DOHH2 (cell line): ENCODE data around the gene GYPC.

ENCODE experiments used
- H3F3A ChIP-seq: fragments of 200-600 bp; sonication (generic), shearing (Covaris generic); 2 replicates; pipeline ENCODE4 v1.6.0; 2016; ENCODE audit warnings: antibody characterized with exemption, mild to moderate bottlenecking; ENCODE audit not compliant: control insufficient read depth, insufficient read depth
- H3K27ac ChIP-seq: fragments of 200-600 bp; sonication (generic); 2 replicates; pipeline ENCODE4 v1.5.1; 2014; ENCODE audit warnings: low read depth, mild to moderate bottlenecking, low read length, moderate library complexity
- H3K27me3 ChIP-seq: fragments of 200-600 bp; sonication (generic); 2 replicates; pipeline ENCODE4 v1.6.1; 2014; ENCODE audit warnings: mild to moderate bottlenecking, low read length, mixed read lengths; ENCODE audit not compliant: control insufficient read depth
- H3K36me3 ChIP-seq: fragments of 200-600 bp; sonication (generic); 2 replicates; pipeline ENCODE4 v1.6.1; 2014; ENCODE audit warnings: mild to moderate bottlenecking, low read length, moderate library complexity, mixed read lengths; ENCODE audit not compliant: control insufficient read depth
- H3K4me1 ChIP-seq: fragments of 200-600 bp; sonication (generic); 2 replicates; pipeline ENCODE4 v1.6.1; 2014; ENCODE audit warnings: mild to moderate bottlenecking, low read length, mixed read lengths; ENCODE audit not compliant: control insufficient read depth
- H3K4me2 ChIP-seq: fragments of 200-600 bp; sonication (generic); 2 replicates; pipeline ENCODE4 v1.6.0; 2014; ENCODE audit warnings: mild to moderate bottlenecking, low read length, moderate library complexity
- H3K4me3 ChIP-seq: fragments of 200-600 bp; sonication (generic); 2 replicates; pipeline ENCODE4 v1.5.1; 2014; ENCODE audit warnings: mild to moderate bottlenecking, low read length, mixed read lengths
- H3K79me2 ChIP-seq: fragments of 200-600 bp; sonication (generic); 2 replicates; pipeline ENCODE4 v1.6.1; 2014; ENCODE audit warnings: mild to moderate bottlenecking, low read length, mixed read lengths; ENCODE audit not compliant: control insufficient read depth
- H3K9me2 ChIP-seq: fragments of 200-600 bp; sonication (generic); replicated peaks from 2 replicates; pipeline ENCODE4 v1.6.1; 2014; ENCODE audit warnings: mild to moderate bottlenecking, low read length, mixed read lengths; ENCODE audit not compliant: control insufficient read depth
- H3K9me3 ChIP-seq: fragments of 200-600 bp; sonication (generic); 2 replicates; pipeline ENCODE4 v1.6.1; 2014; ENCODE audit warnings: antibody characterized with exemption, low read length, mixed read lengths; ENCODE audit not compliant: control insufficient read depth, insufficient read depth
- H4K20me1 ChIP-seq: fragments of 200-600 bp; sonication (generic); 2 replicates; pipeline ENCODE4 v1.6.0; 2014; ENCODE audit warnings: low read depth, mild to moderate bottlenecking, antibody characterized with exemption, low read length, moderate library complexity; ENCODE audit not compliant: control insufficient read depth, insufficient read depth
- EZH2phosphoT487 ChIP-seq: fragments of 200-600 bp; sonication (generic); IDR thresholded peaks from 2 replicates; pipeline ENCODE4 v1.6.1; 2017; ENCODE audit warnings: borderline replicate concordance, mild to moderate bottlenecking, antibody characterized with exemption, low read length, moderate library complexity, mixed read lengths
- TF ChIP-seq, protein P1 (sequence below): fragments of 200-600 bp; sonication (generic); IDR thresholded peaks from one replicate; pipeline ENCODE4 v1.5.1; 2014; ENCODE audit warnings: antibody characterized with exemption, mild to moderate bottlenecking, low read depth, low read length; ENCODE audit not compliant: poor library complexity, severe bottlenecking

GYPC gene

DNA sequence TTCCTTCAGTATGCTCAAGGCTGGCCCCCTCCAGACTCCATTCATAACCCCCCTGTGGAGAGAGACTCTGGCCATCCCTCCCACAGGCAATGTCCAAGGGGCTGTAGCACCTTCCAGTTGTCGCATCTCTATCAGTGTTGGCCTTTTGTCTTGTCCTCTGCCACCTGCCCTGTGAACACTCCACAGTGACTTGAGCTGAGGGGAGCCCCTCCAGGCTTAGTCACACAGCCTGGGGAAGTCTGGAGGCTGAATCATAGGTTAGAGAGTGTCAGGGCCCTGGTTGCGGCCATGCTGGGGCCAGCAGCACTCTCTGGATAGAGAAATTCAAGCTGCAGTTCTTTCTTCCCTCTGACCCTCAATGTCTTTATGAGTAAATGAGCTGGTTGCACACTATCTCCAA is 64.7 kb downstream of the GYPC start:
- Histone ChIP-seq H3K9me2 (no peaks in the 10 kb centered on the region), H3K79me2 (no peaks in the 10 kb centered on the region), H3K9me3 (no peaks in the 10 kb centered on the region), H4K20me1 (no peaks in the 10 kb centered on the region), H3K4me2 (no peak overlapping the region), H3K36me3 (no peaks in the 10 kb centered on the region), H3F3A (no peaks in the 10 kb centered on the region), H3K27me3 (no peaks in the 10 kb centered on the region), H3K4me3 (no peak overlapping the region), H3K4me1 (no peaks in the 10 kb centered on the region), H3K27ac (no peak overlapping the region)
- no peak for TF ChIP-seq EZH2phosphoT487
- TF ChIP-seq, protein P1, sequence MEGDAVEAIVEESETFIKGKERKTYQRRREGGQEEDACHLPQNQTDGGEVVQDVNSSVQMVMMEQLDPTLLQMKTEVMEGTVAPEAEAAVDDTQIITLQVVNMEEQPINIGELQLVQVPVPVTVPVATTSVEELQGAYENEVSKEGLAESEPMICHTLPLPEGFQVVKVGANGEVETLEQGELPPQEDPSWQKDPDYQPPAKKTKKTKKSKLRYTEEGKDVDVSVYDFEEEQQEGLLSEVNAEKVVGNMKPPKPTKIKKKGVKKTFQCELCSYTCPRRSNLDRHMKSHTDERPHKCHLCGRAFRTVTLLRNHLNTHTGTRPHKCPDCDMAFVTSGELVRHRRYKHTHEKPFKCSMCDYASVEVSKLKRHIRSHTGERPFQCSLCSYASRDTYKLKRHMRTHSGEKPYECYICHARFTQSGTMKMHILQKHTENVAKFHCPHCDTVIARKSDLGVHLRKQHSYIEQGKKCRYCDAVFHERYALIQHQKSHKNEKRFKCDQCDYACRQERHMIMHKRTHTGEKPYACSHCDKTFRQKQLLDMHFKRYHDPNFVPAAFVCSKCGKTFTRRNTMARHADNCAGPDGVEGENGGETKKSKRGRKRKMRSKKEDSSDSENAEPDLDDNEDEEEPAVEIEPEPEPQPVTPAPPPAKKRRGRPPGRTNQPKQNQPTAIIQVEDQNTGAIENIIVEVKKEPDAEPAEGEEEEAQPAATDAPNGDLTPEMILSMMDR: no peak

GRCh38 chr2:126722081-126722480 is 66.1 kb downstream of the GYPC start:
- Histone ChIP-seq H3K27me3 (no peaks in the 10 kb centered on the region), H3K9me2 (no peaks in the 10 kb centered on the region), H4K20me1 (no peaks in the 10 kb centered on the region), H3K4me2 (no peak overlapping the region), H3K27ac (no peak overlapping the region), H3K36me3 (no peaks in the 10 kb centered on the region), H3K79me2 (no peaks in the 10 kb centered on the region), H3K4me3 (no peak overlapping the region), H3K4me1 (no peaks in the 10 kb centered on the region), H3K9me3 (no peaks in the 10 kb centered on the region), H3F3A (no peaks in the 10 kb centered on the region)
- TF ChIP-seq EZH2phosphoT487: no peak
- TF ChIP-seq, protein P1: no peak

DNA sequence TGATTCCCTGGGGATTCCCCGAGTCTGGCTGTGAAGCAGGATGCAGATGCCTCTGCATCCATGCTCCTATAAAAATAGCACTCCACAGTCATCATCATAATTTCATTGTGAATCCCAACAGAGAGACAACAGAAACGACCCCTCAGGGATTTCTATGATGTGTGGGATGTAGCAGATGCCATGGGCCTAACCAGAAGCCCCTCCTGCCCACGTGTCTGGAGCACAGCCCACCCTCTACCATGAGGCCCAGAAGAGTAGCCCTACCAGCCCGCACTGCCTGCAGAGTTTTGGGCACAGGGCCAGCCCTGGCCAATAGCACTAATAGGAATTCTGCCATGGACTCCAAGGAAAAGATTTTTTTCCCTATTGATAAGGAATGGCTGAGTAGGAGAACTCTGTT is 66.6 kb downstream of the GYPC start:
- Histone ChIP-seq H3K27ac (no peak overlapping the region), H3K9me3 (no peaks in the 10 kb centered on the region), H3K4me2 (no peak overlapping the region), H4K20me1 (no peaks in the 10 kb centered on the region), H3K79me2 (no peaks in the 10 kb centered on the region), H3K4me1 (no peaks in the 10 kb centered on the region), H3F3A (no peaks in the 10 kb centered on the region), H3K36me3 (no peaks in the 10 kb centered on the region), H3K4me3 (no peak overlapping the region), H3K27me3 (no peaks in the 10 kb centered on the region), H3K9me2 (no peaks in the 10 kb centered on the region)
- TF ChIP-seq, protein P1: no peak

GRCh38 chr2:126723281-126723815 is 67.4 kb downstream of the GYPC start:
- H3K27me3 ChIP-seq: no peaks in the 10 kb centered on the region
- no peak overlapping the region for H3K4me3 ChIP-seq
- H3K79me2 ChIP-seq: no peaks in the 10 kb centered on the region
- H3K9me3 ChIP-seq: no peaks in the 10 kb centered on the region
- no peaks in the 10 kb centered on the region for H3K36me3 ChIP-seq
- no peak for TF ChIP-seq EZH2phosphoT487
- TF ChIP-seq, protein P1: no peak
- H3F3A ChIP-seq: no peaks in the 10 kb centered on the region
- H3K4me2 ChIP-seq: no peak overlapping the region
- no peak overlapping the region for H3K27ac ChIP-seq
- H3K9me2 ChIP-seq: no peaks in the 10 kb centered on the region
- H3K4me1 ChIP-seq: no peaks in the 10 kb centered on the region
- no peaks in the 10 kb centered on the region for H4K20me1 ChIP-seq
